ENCODE data around the gene ZFAND3. TPM values are rescaled to one million over a fixed set of nuclear protein-coding genes. Genes with fewer than 3 reads are reported as not detected.

ZFAND3 gene
- total and polyA plus RNA-seq, 2 donors (not counting 3 experiments of a cell fraction or from before 2014, with no cell fraction given): 15.4 to 54.2 TPM

DNA sequence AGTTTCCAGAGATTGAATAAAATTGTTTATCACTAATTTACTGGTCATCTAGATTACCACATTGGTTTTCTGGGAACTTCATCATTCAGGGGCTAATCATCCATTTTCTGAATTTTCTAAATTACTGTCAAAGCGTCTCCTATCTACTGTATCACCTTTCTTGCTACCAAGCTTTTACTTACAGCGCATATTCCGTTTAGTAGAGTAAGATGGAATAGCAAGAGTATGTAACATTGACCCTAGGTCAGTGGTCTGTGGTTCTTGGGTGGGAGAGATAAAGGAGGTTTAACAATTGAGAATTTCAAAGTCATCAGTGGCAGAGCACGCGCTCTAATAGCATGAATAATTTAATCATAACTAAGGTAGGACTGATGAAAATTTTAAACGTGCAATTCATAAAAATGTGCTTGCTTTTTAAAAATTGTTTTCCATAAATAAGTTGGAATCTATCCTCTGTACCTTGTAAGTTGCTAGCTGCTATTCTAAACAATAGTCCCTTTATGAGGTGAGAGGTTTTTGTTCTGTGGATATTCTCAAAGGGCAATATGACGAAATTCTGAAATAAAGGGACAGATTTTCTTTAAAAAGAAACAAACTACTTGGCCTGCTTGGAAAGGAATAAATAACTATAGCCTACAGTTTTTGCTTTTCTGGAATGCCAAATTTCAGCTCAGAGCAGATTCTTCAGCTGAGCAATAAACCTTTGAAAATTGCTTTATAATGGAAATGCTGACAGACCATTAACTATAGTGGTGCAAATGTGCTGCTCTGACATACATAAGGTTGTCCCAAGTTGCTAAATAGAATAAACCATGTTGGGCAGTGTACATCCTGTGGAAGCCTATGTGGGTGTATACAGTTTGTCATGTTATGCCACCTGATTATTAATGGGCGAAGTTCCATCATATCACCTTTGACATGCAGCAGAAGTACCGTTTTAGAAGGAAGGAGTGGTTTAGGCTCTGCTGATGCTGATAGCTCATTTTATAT is 84.1 kb downstream of the ZFAND3 start:
- Histone ChIP-seq H3K36me3 (ENCODE audit: control insufficient read depth in 2 of 2, extremely low read depth in 1 of 2, insufficient read depth in 2 of 2, low read length in 2 of 2) (no peaks in the 10 kb centered on the region), H3K9me1 (replicated peaks; ENCODE audit: control insufficient read depth, extremely low read depth, insufficient read depth, low read length) (peaks cover 6% of the 10 kb centered on the region), H3K4me3 (replicated peaks in 1 of 3; ENCODE audit: insufficient read depth in 1 of 3, low read depth in 1 of 3, low read length in 3 of 3) (no peak overlapping the region), H2AFZ (ENCODE audit: low read depth, low read length) (no peak overlapping the region), H3K4me1 (ENCODE audit: control insufficient read depth, extremely low read depth, insufficient read depth, low read length) (peaks cover 15% of the 10 kb centered on the region), H3K4me2 (ENCODE audit: insufficient read depth, low read length) (no peak overlapping the region), H3K79me2 (ENCODE audit: control insufficient read depth, insufficient read depth, low read length) (peaks cover 96% of the 10 kb centered on the region), H3K9ac (replicated peaks; ENCODE audit: extremely low read depth, insufficient read depth, low read length) (no peak overlapping the region), H3K27ac (ENCODE audit: insufficient read depth, low read depth, low read length) (no peak overlapping the region), H4K20me1 (replicated peaks; ENCODE audit: control insufficient read depth, extremely low read depth, insufficient read depth, low read length) (peaks cover 28% of the 10 kb centered on the region), H3K9me3 (replicated peaks; ENCODE audit: control insufficient read depth, insufficient read depth, low read length) (no peaks in the 10 kb centered on the region), H3K27me3 (ENCODE audit: control insufficient read depth in 2 of 2, insufficient read depth in 2 of 2, low read length in 2 of 2) (no peaks in the 10 kb centered on the region)
- BruUV-seq (replicated peaks): no TSS peak
- ChIA-PET CTCF (interaction anchor here (0.7 to 1.4 kb wide), 2 partner anchors 14 to 113 kb away, joined by 3 to 7 read pairs; no protein-coding TSS in a partner anchor), POLR2A (no interaction called here)
- dilution Hi-C loops (cut with MboI; ENCODE audit: extremely low pct_ligation_motif_present, low sequenced_read_pairs) (no loop called here), intact Hi-C loops (cut with micrococcal nuclease) (no loop called here)
- TF ChIP-seq JUN (IDR thresholded peaks at IDR 0.05; ENCODE audit: borderline replicate concordance, insufficient read depth, insufficient read length, low read depth) (no peak), MYC (IDR thresholded peaks at IDR 0.05; ENCODE audit: low read depth, low read length) (no peak), POLR2A (IDR thresholded peaks at IDR 0.05; ENCODE audit: low read depth, low read length) (no peak), EZH2 (IDR thresholded peaks at IDR 0.05; ENCODE audit: borderline replicate concordance, low read depth, low read length, severe bottlenecking) (no peak), POLR2AphosphoS5 (IDR thresholded peaks at IDR 0.05; ENCODE audit: insufficient read depth, low read depth, low read length) (no peak), FOS (IDR thresholded peaks at IDR 0.05; ENCODE audit: borderline replicate concordance, insufficient read depth, low read length) (no peak), GATA2 (IDR thresholded peaks at IDR 0.05; ENCODE audit: insufficient read depth, insufficient read length, low read depth, low read length) (no peak)
- TF ChIP-seq, protein P1, sequence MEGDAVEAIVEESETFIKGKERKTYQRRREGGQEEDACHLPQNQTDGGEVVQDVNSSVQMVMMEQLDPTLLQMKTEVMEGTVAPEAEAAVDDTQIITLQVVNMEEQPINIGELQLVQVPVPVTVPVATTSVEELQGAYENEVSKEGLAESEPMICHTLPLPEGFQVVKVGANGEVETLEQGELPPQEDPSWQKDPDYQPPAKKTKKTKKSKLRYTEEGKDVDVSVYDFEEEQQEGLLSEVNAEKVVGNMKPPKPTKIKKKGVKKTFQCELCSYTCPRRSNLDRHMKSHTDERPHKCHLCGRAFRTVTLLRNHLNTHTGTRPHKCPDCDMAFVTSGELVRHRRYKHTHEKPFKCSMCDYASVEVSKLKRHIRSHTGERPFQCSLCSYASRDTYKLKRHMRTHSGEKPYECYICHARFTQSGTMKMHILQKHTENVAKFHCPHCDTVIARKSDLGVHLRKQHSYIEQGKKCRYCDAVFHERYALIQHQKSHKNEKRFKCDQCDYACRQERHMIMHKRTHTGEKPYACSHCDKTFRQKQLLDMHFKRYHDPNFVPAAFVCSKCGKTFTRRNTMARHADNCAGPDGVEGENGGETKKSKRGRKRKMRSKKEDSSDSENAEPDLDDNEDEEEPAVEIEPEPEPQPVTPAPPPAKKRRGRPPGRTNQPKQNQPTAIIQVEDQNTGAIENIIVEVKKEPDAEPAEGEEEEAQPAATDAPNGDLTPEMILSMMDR (IDR thresholded peaks at IDR 0.05; ENCODE audit: extremely low read depth in 1 of 2, insufficient read depth in 1 of 2, low read depth in 1 of 2, low read length in 2 of 2): no peak
- TF ChIP-seq, protein P2, sequence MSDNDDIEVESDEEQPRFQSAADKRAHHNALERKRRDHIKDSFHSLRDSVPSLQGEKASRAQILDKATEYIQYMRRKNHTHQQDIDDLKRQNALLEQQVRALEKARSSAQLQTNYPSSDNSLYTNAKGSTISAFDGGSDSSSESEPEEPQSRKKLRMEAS (IDR thresholded peaks at IDR 0.05; ENCODE audit: insufficient read depth, insufficient read length): no peak
- DNase-seq (ENCODE audit: low read depth, low spot score) (no peak), FAIRE-seq (peak; percentile 12)
